Adrenal gland (tissue), 5 donors: ENCODE measurements around the gene PARP6.

Experiments
- POLR2A ChIP-seq, 2 donors: fragments of 450-650 bp; IDR thresholded peaks; one replicate each; pipeline ENCODE4 v1.6.1; 2017; ENCODE audit warnings: antibody characterized with exemption in 2 of 2, mild to moderate bottlenecking in 2 of 2, moderate library complexity in 1 of 2
- TF ChIP-seq, protein P1 (sequence below), 6 experiments: fragments of 450-650 bp in 4 of 6; fragments of 200-600 bp in 2 of 6; sonication (generic) in 1 of 6; IDR thresholded peaks; 1 replicate in 5 of 6; 2 replicates in 1 of 6; pipeline versions ENCODE4 v1.5.1 to v1.8.0; 2016 to 2021; ENCODE audit warnings: antibody characterized with exemption in 6 of 6, mild to moderate bottlenecking in 2 of 6, moderate library complexity in 1 of 6
- donor health status: DM: no; HTN: no; CAD: no.

DNA sequence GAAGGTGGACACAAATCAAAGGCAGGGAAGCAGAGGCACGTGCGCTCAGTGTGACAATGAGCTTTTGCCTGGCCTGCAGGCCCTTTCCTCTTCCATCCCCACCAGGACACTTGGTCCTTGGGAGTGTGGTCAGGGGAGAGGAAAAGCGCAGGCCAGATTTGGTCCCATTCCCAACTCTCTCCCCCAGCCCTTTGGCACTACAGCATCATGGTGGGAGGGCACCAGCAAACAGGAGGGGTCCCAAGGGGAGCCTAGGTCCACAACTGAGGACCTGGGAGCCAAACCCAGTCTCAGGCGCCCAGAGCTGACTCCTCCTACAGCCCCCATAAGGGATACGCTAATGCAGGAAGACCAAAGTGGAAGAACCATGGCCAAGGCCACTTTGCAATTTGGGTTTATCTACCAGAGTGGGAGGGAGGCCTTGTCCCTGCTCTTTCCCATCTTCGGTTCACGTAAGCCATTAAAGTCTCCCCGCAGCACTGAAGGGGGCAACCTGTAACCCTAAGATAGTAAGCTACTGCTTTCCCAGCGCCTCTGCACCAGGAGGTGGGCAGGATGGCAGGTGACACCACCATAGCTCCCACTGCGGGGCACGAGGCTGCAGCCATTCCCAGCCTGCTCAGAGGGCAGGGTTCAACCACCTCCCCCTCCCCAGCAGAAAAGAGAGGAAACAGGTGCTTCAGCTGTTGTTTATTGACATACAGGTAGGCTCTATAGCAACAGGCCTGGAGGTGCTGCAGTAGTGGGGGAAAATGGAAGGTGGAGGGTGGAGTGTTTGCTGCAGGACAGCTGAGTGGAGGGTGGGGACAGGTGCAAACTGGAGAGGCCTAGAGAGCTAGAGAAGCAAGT, 73.8 kb downstream of the PARP6 start:
- TF ChIP-seq, protein P1, sequence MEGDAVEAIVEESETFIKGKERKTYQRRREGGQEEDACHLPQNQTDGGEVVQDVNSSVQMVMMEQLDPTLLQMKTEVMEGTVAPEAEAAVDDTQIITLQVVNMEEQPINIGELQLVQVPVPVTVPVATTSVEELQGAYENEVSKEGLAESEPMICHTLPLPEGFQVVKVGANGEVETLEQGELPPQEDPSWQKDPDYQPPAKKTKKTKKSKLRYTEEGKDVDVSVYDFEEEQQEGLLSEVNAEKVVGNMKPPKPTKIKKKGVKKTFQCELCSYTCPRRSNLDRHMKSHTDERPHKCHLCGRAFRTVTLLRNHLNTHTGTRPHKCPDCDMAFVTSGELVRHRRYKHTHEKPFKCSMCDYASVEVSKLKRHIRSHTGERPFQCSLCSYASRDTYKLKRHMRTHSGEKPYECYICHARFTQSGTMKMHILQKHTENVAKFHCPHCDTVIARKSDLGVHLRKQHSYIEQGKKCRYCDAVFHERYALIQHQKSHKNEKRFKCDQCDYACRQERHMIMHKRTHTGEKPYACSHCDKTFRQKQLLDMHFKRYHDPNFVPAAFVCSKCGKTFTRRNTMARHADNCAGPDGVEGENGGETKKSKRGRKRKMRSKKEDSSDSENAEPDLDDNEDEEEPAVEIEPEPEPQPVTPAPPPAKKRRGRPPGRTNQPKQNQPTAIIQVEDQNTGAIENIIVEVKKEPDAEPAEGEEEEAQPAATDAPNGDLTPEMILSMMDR (IDR thresholded peaks at IDR 0.05), result no peak
- no peak for TF ChIP-seq POLR2A (IDR thresholded peaks at IDR 0.05)
